GM23248 (cell line): ENCODE results near the gene PDCD10.

Source experiments
- EZH2 ChIP-seq: fragments of 200-600 bp; sonication (generic); IDR thresholded peaks from 2 replicates; pipeline ENCODE4 v1.6.1; 2018; ENCODE audit warnings: antibody characterized with exemption, mild to moderate bottlenecking; ENCODE audit not compliant: insufficient read depth, poor library complexity, severe bottlenecking
- EZH2phosphoT487 ChIP-seq: fragments of 200-600 bp; sonication (generic); IDR thresholded peaks from 2 replicates; pipeline ENCODE4 v1.6.1; 2018; ENCODE audit warnings: antibody characterized with exemption, moderate library complexity, mild to moderate bottlenecking, low read depth; ENCODE audit not compliant: insufficient read depth

- TF ChIP-seq EZH2: no peak
- TF ChIP-seq EZH2phosphoT487: no peak
Measured at GRCh38 chr3:167673221-167673620, 61.5 kb downstream of the PDCD10 start.
